SK-N-SH (cell line): Measurements from ENCODE around the gene WSB2. TPM values are rescaled to one million over a fixed set of nuclear protein-coding genes. Genes with fewer than 3 reads are reported as not detected.

ENCODE experiments used
- CTCF ChIA-PET: fragments of 300-600, 350-600 bp; formaldehyde crosslinking; extraction: SDS; loops from one replicate; lab custom pipeline; 2021; lab: Yijun Ruan, JAX
- POLR2A ChIA-PET: fragments of 350-600 bp; sonication (Branson Sonifier 250); formaldehyde crosslinking; extraction: SDS; loops from one replicate; lab custom pipeline; 2020; ENCODE audit warnings: antibody characterized with exemption, inconsistent platforms; lab: Yijun Ruan, JAX
- DNase-seq: peaks from one replicate; pipeline ENCODE4 v3.0.0; 2012
- H2AFZ ChIP-seq: fragments of 200-600 bp; sonication (generic); 2 replicates; pipeline ENCODE4 v1.8.1; 2016; ENCODE audit warnings: antibody characterized with exemption, mild to moderate bottlenecking, low read depth
- H3F3A ChIP-seq: fragments of 200-600 bp; sonication (generic); replicated peaks from 2 replicates; pipeline ENCODE3; 2016; ENCODE audit warnings: antibody characterized with exemption, mild to moderate bottlenecking; ENCODE audit not compliant: insufficient read depth
- H3K27ac ChIP-seq, 2 experiments: fragments of 200-500 bp in 1 of 2; fragments of 200-600 bp in 1 of 2; sonication (Bioruptor generic) in 1 of 2; sonication (generic), shearing (Covaris generic) in 1 of 2; 2 replicates each; pipeline versions ENCODE4 v1.5.1 to v1.6.1; 2014 to 2016; ENCODE audit warnings: low read depth in 2 of 2, inconsistent platforms in 1 of 2, low read length in 1 of 2, mild to moderate bottlenecking in 1 of 2, mixed read lengths in 1 of 2
- H3K27me3 ChIP-seq: fragments of 200-600 bp; sonication (generic), shearing (Covaris generic); 2 replicates; pipeline ENCODE4 v1.6.1; 2016; ENCODE audit warnings: mixed run types; ENCODE audit not compliant: insufficient read depth
- H3K36me3 ChIP-seq, 2 experiments: fragments of 200-500 bp in 1 of 2; fragments of 200-600 bp in 1 of 2; sonication (Bioruptor generic) in 1 of 2; sonication (generic) in 1 of 2; replicated peaks in 1 of 2; 2 replicates each; pipeline versions ENCODE3 to v1.5.1; 2014 to 2016; ENCODE audit warnings: low read length in 1 of 2, mild to moderate bottlenecking in 1 of 2; ENCODE audit not compliant: insufficient read depth in 2 of 2, control insufficient read depth in 1 of 2
- H3K4me1 ChIP-seq, 2 experiments: fragments of 200-500 bp in 1 of 2; fragments of 200-600 bp in 1 of 2; sonication (Bioruptor generic) in 1 of 2; sonication (generic), shearing (Covaris generic) in 1 of 2; 2 replicates each; pipeline versions ENCODE4 v1.5.1 to v1.6.1; 2014 to 2016; ENCODE audit warnings: low read depth in 1 of 2, low read length in 1 of 2, mixed run types in 1 of 2; ENCODE audit not compliant: insufficient read depth in 2 of 2, control insufficient read depth in 1 of 2
- H3K4me2 ChIP-seq: fragments of 200-600 bp; sonication (generic), shearing (Covaris generic); 2 replicates; pipeline ENCODE4 v1.6.1; 2017; ENCODE audit warnings: mixed run types
- H3K4me3 ChIP-seq, 2 experiments: fragments of 200-500 bp in 1 of 2; fragments of 200-600 bp in 1 of 2; sonication (Bioruptor generic) in 1 of 2; sonication (generic), shearing (Covaris generic) in 1 of 2; 2 replicates each; pipeline versions ENCODE4 v1.5.1 to v1.8.1; 2014 to 2016; ENCODE audit warnings: low read depth in 2 of 2, inconsistent platforms in 1 of 2, low read length in 1 of 2, mild to moderate bottlenecking in 1 of 2, mixed read lengths in 1 of 2, moderate library complexity in 1 of 2
- H3K79me2 ChIP-seq: fragments of 200-600 bp; sonication (generic); 2 replicates; pipeline ENCODE4 v1.8.1; 2017; ENCODE audit warnings: mild to moderate bottlenecking; ENCODE audit not compliant: insufficient read depth
- H3K9ac ChIP-seq: fragments of 200-600 bp; sonication (generic); 2 replicates; pipeline ENCODE4 v1.6.1; 2017; ENCODE audit warnings: mixed run types
- H3K9me2 ChIP-seq: fragments of 200-600 bp; sonication (generic); 2 replicates; pipeline ENCODE4 v1.6.1; 2017; ENCODE audit warnings: mixed run types
- H3K9me3 ChIP-seq: fragments of 200-600 bp; sonication (generic); 2 replicates; pipeline ENCODE4 v1.6.1; 2017; ENCODE audit warnings: mixed run types, mild to moderate bottlenecking, moderate library complexity
- H4K20me1 ChIP-seq: fragments of 200-600 bp; sonication (generic); 2 replicates; pipeline ENCODE4 v1.6.1; 2017; ENCODE audit warnings: mild to moderate bottlenecking, mixed run types; ENCODE audit not compliant: insufficient read depth
- CTCF ChIP-seq: fragments of 200-600 bp; sonication (generic); IDR thresholded peaks from 2 replicates; pipeline ENCODE4 v1.6.1; 2017; ENCODE audit warnings: antibody characterized with exemption, mild to moderate bottlenecking, moderate library complexity
- GABPA ChIP-seq: IDR thresholded peaks from 2 replicates; pipeline ENCODE4 v1.4.0; 2012; ENCODE audit warnings: low read depth, mild to moderate bottlenecking
- MAX ChIP-seq: IDR thresholded peaks from 2 replicates; pipeline ENCODE4 v1.4.0; 2012; ENCODE audit warnings: low read depth
- NFIC ChIP-seq: IDR thresholded peaks from 2 replicates; pipeline ENCODE4 v1.4.0; 2012; ENCODE audit warnings: borderline replicate concordance
- REST ChIP-seq: IDR thresholded peaks from 2 replicates; pipeline ENCODE4 v1.6.1; 2012; ENCODE audit warnings: mild to moderate bottlenecking, low read depth, low read length, moderate library complexity
- SIN3A ChIP-seq: IDR thresholded peaks from 2 replicates; pipeline ENCODE4 v1.6.1; 2012; ENCODE audit warnings: low read depth, mild to moderate bottlenecking, low read length, moderate library complexity, borderline replicate concordance
- TEAD4 ChIP-seq: IDR thresholded peaks from 2 replicates; pipeline ENCODE4 v1.4.0; 2012; ENCODE audit warnings: mild to moderate bottlenecking, borderline replicate concordance; ENCODE audit not compliant: insufficient read depth
- ZBTB33 ChIP-seq: IDR thresholded peaks from 2 replicates; pipeline ENCODE4 v1.4.0; 2012; ENCODE audit warnings: low read depth, borderline replicate concordance
- WGBS: methylation state at CpG from one replicate; pipeline ENCODE4 v1.1.6; 2017; ENCODE audit warnings: low lambda C conversion rate; 5-methylcytosine and 5-hydroxymethylcytosine counted together
- polyA plus RNA-seq, 3 experiments: library from polyadenylated mRNA; depleted of rRNA; stranded (reverse); fragments of >200 nt; gene quantifications; 2 replicates each; pipeline ENCODE4 v1.2.3, GENCODE V29; 2012

Gene WSB2
- polyA plus RNA-seq, 1 of the 3 experiments (the other 2 are of a cell fraction), result 54.4 TPM

GRCh38 chr12:118036672-118037411, 24.1 kb downstream of the WSB2 start:
- no peak overlapping the region for H3K4me2 ChIP-seq
- H3K9ac ChIP-seq, result no peak overlapping the region
- ChIA-PET CTCF (interaction anchor here (0.9 to 10.2 kb wide), 3 partner anchors 9 to 162 kb away, joined by 3 to 137 read pairs (median 15); no protein-coding TSS in a partner anchor), POLR2A (no interaction called here)
- H3K4me1 ChIP-seq, result peaks cover 11 to 12% of the 10 kb centered on the region in 2 experiments; a peak in 2 of 4 replicates
- no peak overlapping the region for H3K4me3 ChIP-seq
- H3K27me3 ChIP-seq, result no peaks in the 10 kb centered on the region
- peaks cover 4% of the 10 kb centered on the region; the same call in 1 of the 2 replicates for H4K20me1 ChIP-seq
- no peaks in the 10 kb centered on the region for H3K9me3 ChIP-seq
- H3K27ac ChIP-seq, result no peak overlapping the region
- no peak overlapping the region for H2AFZ ChIP-seq
- no peak for TF ChIP-seq TEAD4
- TF ChIP-seq NFIC, result no peak
- TF ChIP-seq SIN3A, result no peak
- TF ChIP-seq MAX, result no peak
- TF ChIP-seq CTCF, result no peak
- no peak for TF ChIP-seq GABPA
- TF ChIP-seq REST, result no peak
- no peak for TF ChIP-seq ZBTB33
- DNase-seq, result no peak
- H3K36me3 ChIP-seq, result peaks cover 67 to 71% of the 10 kb centered on the region in 2 experiments
- peaks cover 15% of the 10 kb centered on the region for H3F3A ChIP-seq
- 99% methylated on average over 9 of the region's 11 CpGs for WGBS
- H3K9me2 ChIP-seq, result no peaks in the 10 kb centered on the region
- peaks cover 4% of the 10 kb centered on the region; the same call in 1 of the 2 replicates for H3K79me2 ChIP-seq
